Panc1 (cell line): Measurements from ENCODE around the gene SLC9A6. TPM values are rescaled to one million over a fixed set of nuclear protein-coding genes. Genes with fewer than 3 reads are reported as not detected.
"Not testable (repeated sequence)": the region's sequence is repeated elsewhere in the genome, so short reads cannot be mapped to it uniquely, and the experiment has no call there.

Experiments used
- ATAC-seq: fragments of 200-7000 bp; cut with Tn5 transposase; 2 replicates; pipeline ENCODE4 v1.9.1; 2020; ENCODE audit warnings: mild to moderate bottlenecking, moderate library complexity
- BruUV-seq: library from RNA; stranded (reverse); fragments of 400-500 nt; replicated peaks from 2 replicates; lab custom pipeline; 2021; lab: Mats Ljungman, UMichigan
- CTCF ChIA-PET: fragments of 300-600 bp; sonication (Branson Sonifier 250); formaldehyde crosslinking; loops from one replicate; lab custom pipeline; 2022; ENCODE audit warnings: antibody characterized with exemption; lab: Charles Lee
- POLR2A ChIA-PET: fragments of 300-600 bp; sonication (Branson Sonifier 250); formaldehyde crosslinking; loops from one replicate; lab custom pipeline; 2022; ENCODE audit warnings: antibody characterized with exemption; lab: Charles Lee
- DNase-seq: peaks from one replicate; pipeline ENCODE4 v3.0.0-alpha.2; 2010; ENCODE audit warnings: low read depth, low spot score
- H3K27ac ChIP-seq: 2 replicates; pipeline ENCODE4 v1.5.1; 2011; ENCODE audit warnings: mild to moderate bottlenecking, low read length, inconsistent platforms
- H3K27me3 ChIP-seq: fragments of 200-500 bp; sonication (Bioruptor generic); 2 replicates; pipeline ENCODE4 v1.6.0; 2014; ENCODE audit warnings: low read length, inconsistent platforms; ENCODE audit not compliant: control insufficient read depth, insufficient read depth
- H3K36me3 ChIP-seq: fragments of 200-500 bp; sonication (Bioruptor generic); 2 replicates; pipeline ENCODE4 v1.5.1; 2014; ENCODE audit warnings: inconsistent platforms, mild to moderate bottlenecking, low read length, moderate library complexity; ENCODE audit not compliant: control insufficient read depth, insufficient read depth
- H3K4me1 ChIP-seq: 2 replicates; pipeline ENCODE4 v1.5.1; 2011; ENCODE audit warnings: inconsistent platforms, mild to moderate bottlenecking, low read length, moderate library complexity; ENCODE audit not compliant: control insufficient read depth, insufficient read depth
- H3K4me3 ChIP-seq, 2 experiments: 2 replicates each; pipeline ENCODE4 v1.5.1; 2011 to 2012; ENCODE audit warnings: low read depth in 2 of 2, low read length in 2 of 2, mild to moderate bottlenecking in 2 of 2, inconsistent platforms in 1 of 2, moderate library complexity in 1 of 2
- H3K9me3 ChIP-seq: fragments of 200-500 bp; sonication (Bioruptor generic); 2 replicates; pipeline ENCODE4 v1.5.1; 2014; ENCODE audit warnings: low read depth, mild to moderate bottlenecking, inconsistent platforms, low read length, moderate library complexity; ENCODE audit not compliant: control insufficient read depth, insufficient read depth
- CTCF ChIP-seq: fragments of 450-650 bp; IDR thresholded peaks from 2 replicates; pipeline ENCODE4 v1.5.1; 2017; ENCODE audit warnings: mild to moderate bottlenecking
- POLR2AphosphoS5 ChIP-seq: IDR thresholded peaks from 2 replicates; pipeline ENCODE4 v1.6.1; 2012; ENCODE audit warnings: mild to moderate bottlenecking, low read depth, low read length, moderate library complexity
- REST ChIP-seq, 2 experiments: IDR thresholded peaks; 2 replicates each; pipeline ENCODE4 v1.6.1; 2011 to 2012; ENCODE audit warnings: low read depth in 2 of 2, control low read depth in 1 of 2, low read length in 1 of 2, mild to moderate bottlenecking in 1 of 2, moderate library complexity in 1 of 2; ENCODE audit not compliant: insufficient read depth in 1 of 2
- SIN3A ChIP-seq: IDR thresholded peaks from 2 replicates; pipeline ENCODE4 v1.6.1; 2012; ENCODE audit warnings: low read depth, mild to moderate bottlenecking, low read length, moderate library complexity, borderline replicate concordance; ENCODE audit not compliant: insufficient read depth
- TCF7L2 ChIP-seq: IDR thresholded peaks from 2 replicates; pipeline ENCODE4 v1.6.1; 2011; ENCODE audit warnings: mild to moderate bottlenecking, low read depth, low read length, inconsistent platforms
- in situ Hi-C: cut with HindIII; loops from 2 replicates; pipeline ENCODE4 v1.10.0; 2016; ENCODE audit warnings: low sequenced_read_pairs, low pct_unique_long_range_greater_than_20kb
- intact Hi-C: fragments of 100-400 bp; cut with micrococcal nuclease; formaldehyde crosslinking; loops from one replicate; pipeline ENCODE4 v1.10.0; 2022; ENCODE audit not compliant: unreplicated experiment
- total RNA-seq: library from RNA; stranded (reverse); gene quantifications from one replicate; pipeline ENCODE4 v1.2.1, GENCODE V29; 2021; ENCODE audit not compliant: unreplicated experiment

The SLC9A6 gene
- total RNA-seq, 1 experiment from 2014 or later: 22.0 TPM

GRCh38 chrX:136080766-136081165 is 95.5 kb downstream of the SLC9A6 start:
- Histone ChIP-seq H3K36me3 (no peaks in the 10 kb centered on the region), H3K27me3 (no peaks in the 10 kb centered on the region; the same call in 1 of the 2 replicates), H3K9me3 (no peaks in the 10 kb centered on the region), H3K4me1 (no peaks in the 10 kb centered on the region), H3K27ac (no peak overlapping the region), H3K4me3 (no peak overlapping the region)
- DNase-seq (no peak), ATAC-seq (no peak)
- TF ChIP-seq SIN3A: no peak
- intact Hi-C loops: no loop called here
- no TSS peak for BruUV-seq
- in situ Hi-C loops: no loop called here
- POLR2A ChIA-PET: no interaction called here
- CTCF ChIA-PET: no interaction called here

- CTCF ChIA-PET: no interaction called here
- Histone ChIP-seq H3K36me3 (no peaks in the 10 kb centered on the region), H3K4me3 (no peak overlapping the region), H3K27me3 (peaks cover 5% of the 10 kb centered on the region; the same call in 1 of the 2 replicates), H3K9me3 (no peaks in the 10 kb centered on the region), H3K27ac (no peak overlapping the region), H3K4me1 (no peaks in the 10 kb centered on the region)
- no TSS peak for BruUV-seq
- in situ Hi-C loops (no loop called here), intact Hi-C loops (no loop called here)
- POLR2A ChIA-PET: no interaction called here
- DNase-seq (no peak), ATAC-seq (no peak)
- TF ChIP-seq REST (IDR thresholded peaks at IDR 0.05; ENCODE audit: insufficient read depth in 1 of 2, low read depth in 2 of 2, low read length in 1 of 2): no peak
- TF ChIP-seq SIN3A: no peak
- no peak for TF ChIP-seq POLR2AphosphoS5
- TF ChIP-seq TCF7L2: no peak
- TF ChIP-seq CTCF: no peak
These were observed 101.3 kb downstream of the SLC9A6 start for GRCh38 chrX:136086521-136086920.

- ATAC-seq, H3K36me3 ChIP-seq: not testable (repeated sequence)
These were observed 106.7 kb downstream of the SLC9A6 start for GRCh38 chrX:136091898-136092297.

More at GRCh38 chrX:136091898-136092297, 106.7 kb downstream of the SLC9A6 start:
- H3K4me1 ChIP-seq, intact Hi-C loops, H3K9me3 ChIP-seq, in situ Hi-C loops, CTCF ChIA-PET, H3K27me3 ChIP-seq, DNase-seq, BruUV-seq, H3K27ac ChIP-seq, H3K4me3 ChIP-seq: not testable (repeated sequence)
- POLR2A ChIA-PET: interaction anchor here (0.7 kb wide), 1 partner anchor 18 kb away, joined by 5 read pairs; no protein-coding TSS in a partner anchor
